ENCODE results near the gene BNIP1. TPM values are rescaled to one million over a fixed set of nuclear protein-coding genes. Genes with fewer than 3 reads are reported as not detected.

BNIP1 gene
- polyA plus RNA-seq, 3 donors = 10.2 to 12.3 (median 12.1) TPM

DNA sequence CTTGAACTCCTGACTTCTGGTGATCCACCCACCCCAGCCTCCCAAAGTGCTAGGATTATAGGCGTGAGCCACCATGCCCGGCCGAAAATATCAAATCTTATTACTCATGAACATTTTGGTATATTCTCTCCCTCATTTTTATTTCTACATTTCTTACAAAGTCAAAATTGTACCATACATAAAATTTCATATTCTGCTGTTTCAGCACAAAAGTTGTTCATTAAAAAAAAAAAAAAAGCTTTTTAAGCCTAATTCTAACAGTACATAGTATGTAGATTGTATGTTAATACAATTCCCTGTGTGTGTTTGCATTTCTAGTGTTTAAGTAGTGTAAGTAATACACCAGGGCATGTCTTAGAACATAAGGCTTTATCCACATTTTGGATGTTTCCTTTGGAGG is 14.9 kb downstream of the BNIP1 start:
- WGBS, 3 donors = 63 to 97% (median 97%) methylated on average over 3 of the region's 3 CpGs
- H3K27ac ChIP-seq (ENCODE audit: low read depth, low read length) = no peak overlapping the region

DNA sequence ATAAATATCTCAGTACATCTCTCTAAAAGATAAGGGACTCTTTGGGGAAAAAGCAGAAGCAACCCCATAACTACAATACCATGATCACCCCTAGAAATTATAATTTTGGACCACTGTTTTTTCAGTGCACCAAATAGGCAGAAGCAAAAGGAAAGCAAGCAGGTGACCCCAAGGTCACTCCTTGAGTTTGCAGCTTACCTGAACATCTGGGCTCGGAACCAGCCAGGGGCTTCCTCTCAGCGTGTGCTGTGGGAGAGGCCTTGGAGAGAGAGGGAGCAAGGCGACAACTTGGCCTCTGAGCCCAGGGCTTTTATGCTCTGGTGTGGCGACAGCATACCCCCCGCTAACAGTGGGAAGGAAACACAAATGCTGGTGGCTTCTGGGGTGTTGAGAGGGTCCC is 16.8 kb downstream of the BNIP1 start:
- H3K27ac ChIP-seq (ENCODE audit: low read depth, low read length) = no peak overlapping the region
- WGBS, 3 donors = 60 to 98% (median 94%) methylated on average over 5 of the region's 5 CpGs

DNA sequence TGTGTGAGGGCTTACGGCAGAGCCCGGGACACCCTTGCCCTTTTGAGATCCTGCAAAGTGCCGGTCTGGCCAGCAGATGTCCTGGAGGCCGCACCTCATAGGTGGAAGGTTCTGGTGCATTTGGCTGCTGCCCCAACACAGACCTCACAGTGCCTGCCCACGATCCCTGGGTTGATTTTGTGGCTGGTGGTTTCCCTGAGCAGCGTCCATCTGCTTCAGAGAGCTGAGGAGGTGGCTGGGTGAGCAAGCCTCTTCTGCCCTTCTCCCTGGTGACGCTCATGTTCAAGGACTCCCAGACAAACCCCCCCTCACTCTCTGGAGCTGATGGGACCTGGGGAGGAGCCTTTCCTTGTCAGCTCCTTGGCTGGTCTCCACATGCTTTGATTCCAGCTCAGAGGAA is 18.9 kb downstream of the BNIP1 start:
- no peak overlapping the region for H3K27ac ChIP-seq (ENCODE audit: low read depth, low read length)
- 78 to 86% (median 80%) methylated on average over 7 of the region's 7 CpGs for WGBS, 3 donors

DNA sequence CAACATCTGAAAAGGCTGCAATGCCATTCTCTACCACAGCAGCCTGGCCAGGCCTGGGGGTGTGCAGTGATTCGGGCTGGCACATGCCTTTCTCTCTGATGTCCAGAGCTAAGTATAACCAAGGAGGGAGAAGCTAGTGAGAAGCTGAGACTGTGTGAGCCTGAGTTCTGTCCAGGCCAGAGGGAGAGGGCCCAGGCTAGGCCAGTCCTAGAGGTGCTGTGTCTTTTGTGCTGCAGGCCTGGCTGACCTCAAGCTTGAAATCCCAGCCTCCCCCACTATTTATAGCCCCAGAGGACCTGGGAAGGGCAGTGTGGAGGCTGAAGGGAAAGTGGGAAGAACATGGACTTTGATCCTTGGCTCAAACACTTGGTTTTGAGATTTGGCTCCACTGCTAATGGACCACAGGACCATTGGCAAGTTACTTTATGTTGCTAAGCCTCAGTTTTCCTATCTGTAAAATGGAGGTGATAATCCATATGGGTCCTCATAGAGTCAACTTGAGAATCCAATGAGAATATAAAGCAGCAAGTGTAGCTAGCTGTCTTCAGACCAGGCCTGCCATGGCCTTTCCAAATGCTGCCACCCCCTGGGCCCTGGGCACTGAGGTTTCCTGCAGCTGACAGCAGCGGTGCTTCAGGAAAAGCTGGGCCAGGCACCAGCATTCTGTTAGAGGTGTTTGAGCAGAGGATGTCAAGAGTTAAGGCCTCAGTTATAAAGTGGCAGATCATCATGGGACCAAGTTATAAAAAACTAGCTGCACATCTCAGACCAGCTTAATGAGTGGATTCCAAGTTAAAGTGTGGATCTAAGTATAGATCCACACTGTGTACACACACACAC is 21.1 kb downstream of the BNIP1 start:
- WGBS, 3 donors = 86 to 93% (median 87%) methylated on average over 2 of the region's 2 CpGs
- no peak overlapping the region for H3K27ac ChIP-seq (ENCODE audit: low read depth, low read length)

DNA sequence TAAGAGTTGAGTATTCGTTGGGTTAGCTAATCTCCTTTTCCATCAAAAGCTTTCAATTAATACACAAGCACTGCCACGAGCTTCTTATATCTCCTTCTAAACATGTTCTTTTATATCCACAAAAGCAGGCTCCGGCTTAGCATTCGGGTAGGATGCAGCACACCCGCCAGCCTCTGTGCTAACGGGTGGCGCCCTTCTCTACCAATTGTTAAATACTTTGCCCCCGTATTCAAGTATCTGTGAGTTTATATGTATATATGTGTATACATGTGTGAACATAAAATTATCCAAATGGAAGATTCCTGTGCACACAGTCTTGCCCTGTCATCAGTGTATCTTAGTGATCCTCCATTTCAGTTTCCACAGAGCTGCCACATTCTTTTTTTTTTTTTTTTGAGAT is 27.8 kb downstream of the BNIP1 start:
- no peak overlapping the region for H3K27ac ChIP-seq (ENCODE audit: low read depth, low read length)
- 80 to 93% (median 81%) methylated on average over 8 of the region's 8 CpGs for WGBS, 3 donors

DNA sequence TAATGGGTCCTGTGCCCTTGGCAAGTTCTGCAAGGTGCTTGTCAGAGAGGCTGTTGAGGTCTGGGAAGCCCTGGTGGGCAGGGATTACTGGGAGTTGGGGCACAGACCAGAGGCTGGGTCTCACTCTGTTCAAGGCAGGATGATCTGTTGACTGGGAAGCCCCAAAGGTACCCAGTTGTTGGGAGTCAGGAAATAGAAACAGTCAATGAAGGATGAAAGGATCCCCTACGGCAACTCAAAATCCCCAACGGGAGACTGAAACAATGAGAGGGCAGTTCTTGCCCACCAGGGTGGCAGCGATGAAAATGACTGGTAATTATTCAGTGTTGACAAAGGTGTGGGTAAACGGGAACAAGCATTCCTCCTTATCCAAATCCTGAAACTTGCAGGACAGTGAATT is 31.2 kb downstream of the BNIP1 start:
- 55 to 57% (median 57%) methylated on average over 4 of the region's 4 CpGs for WGBS, 3 donors
- no peak overlapping the region for H3K27ac ChIP-seq (ENCODE audit: low read depth, low read length)

DNA sequence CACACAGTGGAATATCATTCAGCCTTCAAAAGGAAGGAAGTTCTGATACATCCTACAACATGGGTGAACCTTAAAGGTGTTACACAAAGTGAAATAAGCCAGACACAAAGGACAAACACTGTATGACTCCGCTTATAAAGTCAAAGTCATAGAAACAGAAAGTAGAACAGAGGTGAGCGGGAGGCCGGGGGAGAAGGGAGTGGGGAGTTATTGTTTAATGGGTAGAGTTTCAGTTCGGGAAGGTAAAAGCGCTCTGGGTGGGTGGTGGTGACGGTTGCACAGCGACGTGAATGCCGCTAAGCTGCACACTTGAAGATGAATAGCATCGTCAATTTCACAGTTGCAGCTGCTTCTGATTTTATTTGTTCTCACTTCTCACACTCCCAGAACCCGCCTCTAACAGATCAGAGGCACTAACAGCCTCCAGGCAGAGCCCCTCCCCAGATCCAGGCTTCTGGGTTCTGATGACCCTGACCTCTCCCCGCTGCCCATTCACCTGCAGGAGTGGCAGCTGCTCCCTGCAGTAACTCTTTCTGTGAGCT is 34.1 kb downstream of the BNIP1 start:
- H3K27ac ChIP-seq (ENCODE audit: low read depth, low read length) = no peak overlapping the region
- 72 to 90% (median 74%) methylated on average over 12 of the region's 12 CpGs for WGBS, 3 donors

DNA sequence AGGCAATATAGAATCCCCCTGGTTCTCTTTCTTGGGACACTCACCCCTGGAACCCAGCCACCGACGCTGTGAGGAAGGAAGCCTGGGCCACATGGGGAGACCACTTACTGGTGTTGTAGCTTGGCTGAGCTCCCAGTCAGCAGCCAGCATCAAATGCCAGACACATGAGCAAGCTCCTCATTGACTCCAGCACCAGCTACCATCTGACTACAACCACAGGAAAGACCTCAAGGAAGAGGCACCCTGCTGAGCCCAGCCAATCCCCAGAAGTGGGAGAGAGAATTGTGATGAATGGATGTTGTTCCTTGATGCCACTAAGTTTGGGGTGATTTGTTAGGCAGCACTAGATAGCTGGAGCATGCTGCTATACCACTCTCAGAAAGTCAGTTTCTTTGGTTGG is 36.0 kb downstream of the BNIP1 start:
- WGBS, 3 donors = 50 to 66% (median 57%) methylated on average over 2 of the region's 2 CpGs
- H3K27ac ChIP-seq (ENCODE audit: low read depth, low read length) = no peak overlapping the region

DNA sequence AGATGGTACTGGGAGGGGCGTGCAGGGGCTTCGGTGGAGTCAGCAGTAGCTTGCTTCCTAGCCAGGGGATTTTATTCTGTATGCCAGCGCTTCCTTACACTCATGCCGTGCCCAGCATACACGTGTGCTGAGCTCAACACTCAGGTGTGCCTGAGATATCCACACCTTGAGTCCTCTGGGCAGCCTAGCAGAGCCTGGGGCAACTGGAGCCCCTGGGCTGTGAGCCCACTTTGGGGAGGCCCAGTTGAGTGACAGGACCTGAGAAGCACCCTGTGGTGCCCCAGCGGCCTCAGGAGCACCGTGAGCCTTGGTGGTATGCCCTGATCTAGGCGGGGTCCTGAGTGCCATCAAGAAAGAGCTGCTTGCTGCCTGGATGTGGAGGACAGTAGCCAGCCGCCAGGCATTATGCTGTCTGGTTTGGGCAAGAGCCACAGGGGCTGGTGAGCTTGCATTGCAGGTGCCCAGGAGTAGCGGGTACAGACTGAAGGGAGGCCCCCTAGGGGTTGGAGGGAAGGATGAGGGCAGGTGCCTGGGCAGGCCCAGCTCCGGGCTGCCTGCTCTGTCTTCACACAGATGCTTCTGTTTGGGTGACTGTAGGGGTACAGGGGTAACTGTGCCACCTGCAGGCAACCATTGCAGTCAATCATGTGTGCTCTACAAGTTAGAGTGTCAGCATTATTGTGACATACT is 42.9 kb downstream of the BNIP1 start:
- 72 to 83% (median 76%) methylated on average over 11 of the region's 11 CpGs for WGBS, 3 donors
- no peak overlapping the region for H3K27ac ChIP-seq (ENCODE audit: low read depth, low read length)

DNA sequence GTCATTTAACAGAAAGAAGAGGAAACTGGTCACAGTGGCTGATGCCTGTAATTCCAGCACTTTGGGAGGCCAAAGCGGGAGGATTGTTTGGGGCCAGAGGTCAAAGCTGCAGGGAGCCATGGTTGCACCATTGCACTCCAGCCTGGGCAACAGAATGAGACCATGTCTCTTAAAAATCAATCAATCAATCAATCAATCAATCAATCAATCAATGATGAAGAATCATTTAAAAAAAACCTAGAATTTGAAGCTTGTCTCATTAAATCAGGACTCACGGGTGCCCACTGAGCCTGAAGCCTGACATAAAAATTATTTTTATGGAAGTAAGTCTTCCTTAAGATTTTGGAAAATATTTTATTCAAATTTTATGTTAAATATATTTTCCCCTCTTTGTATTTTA is 43.9 kb downstream of the BNIP1 start:
- WGBS, 3 donors = 76 to 78% (median 76%) methylated on average over 2 of the region's 2 CpGs

DNA sequence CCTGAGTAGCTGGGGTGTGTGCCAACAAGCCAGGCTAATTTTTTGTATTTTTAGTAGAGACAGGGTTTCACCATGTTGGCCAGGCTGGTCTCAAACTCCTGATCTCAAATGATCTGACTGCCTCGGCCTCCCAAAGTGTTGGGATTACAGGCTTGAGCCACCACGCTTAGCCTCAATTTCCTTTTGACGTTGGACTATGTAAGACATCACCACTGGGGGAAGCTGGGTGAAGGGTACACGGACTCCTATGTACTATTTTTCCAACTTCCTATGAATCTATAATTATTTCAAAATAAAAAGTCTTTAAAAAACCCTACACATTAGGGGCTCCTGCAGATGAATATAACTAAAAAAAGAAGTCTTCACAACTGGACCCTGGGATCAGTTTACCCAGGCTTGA is 46.7 kb downstream of the BNIP1 start:
- 81 to 88% (median 86%) methylated on average over 4 of the region's 4 CpGs for WGBS, 3 donors

More for the DNA sequence above, 43.9 kb downstream of the BNIP1 start:
- H3K27ac ChIP-seq (ENCODE audit: low read depth, low read length) = no peak overlapping the region

DNA sequence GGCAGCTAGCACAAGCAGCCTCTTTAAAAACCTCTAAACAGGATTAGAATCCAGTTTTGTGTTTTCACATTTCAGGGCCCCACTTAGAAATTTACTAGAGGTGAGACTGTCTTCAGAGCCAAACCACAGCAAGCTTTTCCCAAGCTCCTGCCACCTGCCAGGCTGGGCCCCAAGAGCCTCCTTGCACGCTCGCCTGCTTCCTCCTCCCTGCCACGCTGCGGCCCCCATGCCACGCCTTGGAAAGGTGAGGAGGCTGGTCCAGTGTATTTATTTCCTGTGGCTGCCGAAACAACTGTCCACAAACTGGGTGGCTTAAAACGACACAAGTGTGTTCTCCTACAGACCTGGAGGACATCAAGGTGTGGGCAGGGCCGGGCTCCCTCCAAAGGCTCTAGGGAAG is 47.2 kb downstream of the BNIP1 start:
- no peak overlapping the region for H3K27ac ChIP-seq (ENCODE audit: low read depth, low read length)
- 85 to 87% (median 87%) methylated on average over 8 of the region's 8 CpGs for WGBS, 3 donors

More for the DNA sequence above, 46.7 kb downstream of the BNIP1 start:
- no peak overlapping the region for H3K27ac ChIP-seq (ENCODE audit: low read depth, low read length)

DNA sequence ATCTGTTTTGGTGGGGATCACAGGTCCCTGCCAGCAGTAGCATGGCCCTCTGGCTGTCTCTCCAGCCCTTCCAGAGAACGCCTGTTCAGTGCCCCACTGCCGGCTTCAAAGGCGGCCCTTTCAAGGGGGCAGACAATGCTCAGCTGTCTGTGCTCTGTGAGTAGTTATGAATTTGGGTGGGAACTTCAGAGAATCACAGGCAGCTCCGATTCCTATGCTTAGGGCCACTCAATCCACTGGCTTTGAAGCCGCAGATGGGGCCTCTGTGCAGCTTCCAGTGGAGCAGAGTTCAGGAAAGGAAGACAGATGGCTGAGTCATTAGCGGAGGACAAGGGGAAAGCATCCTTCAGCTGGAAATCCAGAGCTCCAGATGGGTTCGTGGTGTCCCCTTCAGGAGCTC is 48.2 kb downstream of the BNIP1 start:
- 71 to 88% (median 86%) methylated on average over 7 of the region's 7 CpGs for WGBS, 3 donors

DNA sequence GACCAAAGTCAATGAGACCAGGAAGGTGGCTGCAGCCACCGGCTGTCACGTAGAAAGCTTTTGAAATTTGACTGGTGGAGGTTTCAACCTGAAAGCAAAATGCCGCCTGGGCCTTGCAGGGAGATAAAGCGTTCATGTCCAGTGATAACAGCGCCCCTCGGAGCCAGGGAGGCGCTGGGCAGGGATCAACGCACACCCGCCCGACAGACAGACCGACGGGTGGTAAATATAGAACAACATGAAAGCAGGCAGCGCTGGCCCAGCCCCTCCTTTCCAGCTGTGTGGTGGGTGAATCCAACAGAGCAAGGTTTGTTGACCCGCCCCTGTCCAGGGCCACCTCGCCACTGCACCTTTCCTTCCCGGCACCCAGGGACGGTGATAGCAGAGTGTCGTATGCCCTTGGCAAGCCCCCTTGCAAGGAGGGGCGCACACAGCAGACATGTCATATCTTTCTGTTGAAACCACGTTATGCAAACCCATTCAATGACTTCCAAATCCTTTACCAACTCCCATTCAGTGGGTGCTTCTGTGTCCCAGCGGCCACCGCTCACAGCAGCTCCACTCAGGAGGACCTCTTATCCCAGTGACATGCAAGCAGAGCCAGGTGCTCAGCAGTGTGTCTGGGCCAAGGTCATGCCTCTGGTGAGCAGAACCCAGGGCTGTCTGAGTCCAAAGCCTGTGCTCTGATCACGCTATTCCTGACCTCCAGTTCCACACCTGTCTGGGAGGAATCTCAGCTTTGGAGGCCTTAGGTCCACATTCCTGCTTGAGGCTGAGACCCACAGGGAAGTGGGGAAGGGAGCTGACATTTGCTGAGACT is 52.0 kb downstream of the BNIP1 start:
- 55 to 82% (median 77%) methylated on average over 23 of the region's 23 CpGs for WGBS, 3 donors

More for the DNA sequence above, 48.2 kb downstream of the BNIP1 start:
- no peak overlapping the region for H3K27ac ChIP-seq (ENCODE audit: low read depth, low read length)

DNA sequence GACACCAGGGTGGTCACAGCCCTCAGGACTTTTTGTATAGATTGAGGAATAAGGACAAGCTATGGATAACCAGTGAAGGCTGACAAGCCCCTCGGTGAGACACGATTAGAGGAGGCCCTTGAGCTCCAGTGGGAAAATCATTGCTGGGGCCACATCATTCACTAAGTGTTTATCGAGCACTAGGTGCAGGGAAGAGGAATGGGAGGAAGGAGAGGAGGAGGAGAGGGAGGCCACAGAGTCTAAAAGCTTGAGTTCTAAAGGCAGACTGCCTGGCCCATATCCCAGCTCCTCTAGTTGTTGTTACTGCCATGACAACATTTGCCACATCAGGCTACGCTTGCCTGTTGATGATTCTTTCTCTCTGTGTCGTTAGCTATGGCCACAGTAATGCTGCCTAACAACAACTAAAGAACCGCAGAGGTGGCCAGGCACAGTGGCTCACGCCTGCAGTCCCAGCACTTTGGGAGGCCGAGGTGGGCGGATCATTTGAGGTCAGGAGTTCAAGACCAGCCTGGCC is 53.1 kb downstream of the BNIP1 start:
- WGBS, 3 donors = 83 to 88% (median 88%) methylated on average over 9 of the region's 9 CpGs

More for the DNA sequence above, 52.0 kb downstream of the BNIP1 start:
- H3K27ac ChIP-seq (ENCODE audit: low read depth, low read length) = no peak overlapping the region

DNA sequence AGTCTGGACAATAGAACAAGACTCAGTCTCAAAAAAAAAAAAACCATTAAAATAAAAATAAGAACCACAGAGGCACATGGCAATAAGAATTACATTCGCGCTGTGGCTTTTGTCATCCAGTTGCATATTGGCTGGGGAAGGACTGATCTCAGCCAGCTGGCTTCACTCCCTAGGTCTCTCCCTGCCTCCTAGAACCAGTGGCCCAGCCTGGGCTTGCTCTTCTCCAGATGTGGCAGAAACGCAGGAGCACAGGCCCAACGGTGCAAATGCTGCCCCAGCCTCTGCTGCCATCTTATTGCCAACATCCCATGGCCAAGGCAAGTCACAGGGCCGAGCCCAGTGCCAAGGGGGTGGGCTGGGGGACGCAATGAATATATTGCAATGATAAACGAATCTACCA is 53.7 kb downstream of the BNIP1 start:
- no peak overlapping the region for H3K27ac ChIP-seq (ENCODE audit: low read depth, low read length)
- 61 to 89% (median 76%) methylated on average over 7 of the region's 7 CpGs for WGBS, 3 donors

More for the DNA sequence above, 53.1 kb downstream of the BNIP1 start:
- H3K27ac ChIP-seq (ENCODE audit: low read depth, low read length) = no peak overlapping the region

DNA sequence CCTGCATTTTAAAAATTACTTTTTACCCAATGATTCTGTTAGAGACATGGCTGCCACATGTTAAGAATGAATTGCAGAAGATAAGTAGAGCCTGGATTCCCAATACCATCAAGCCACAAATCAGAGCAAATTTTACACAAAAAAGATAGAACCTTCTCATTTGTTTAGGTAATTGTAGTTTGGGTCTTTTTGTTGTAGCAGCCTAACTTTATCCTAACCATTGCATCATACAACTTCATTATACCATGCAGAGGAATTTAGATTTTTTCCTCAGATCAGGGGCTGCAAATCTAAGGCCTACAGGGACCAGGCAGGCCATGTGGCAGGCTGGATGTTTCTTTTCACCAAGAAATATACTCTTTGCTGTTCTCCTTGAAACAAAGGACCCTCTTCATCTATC is 56.0 kb downstream of the BNIP1 start:
- H3K27ac ChIP-seq (ENCODE audit: low read depth, low read length) = no peak overlapping the region

DNA sequence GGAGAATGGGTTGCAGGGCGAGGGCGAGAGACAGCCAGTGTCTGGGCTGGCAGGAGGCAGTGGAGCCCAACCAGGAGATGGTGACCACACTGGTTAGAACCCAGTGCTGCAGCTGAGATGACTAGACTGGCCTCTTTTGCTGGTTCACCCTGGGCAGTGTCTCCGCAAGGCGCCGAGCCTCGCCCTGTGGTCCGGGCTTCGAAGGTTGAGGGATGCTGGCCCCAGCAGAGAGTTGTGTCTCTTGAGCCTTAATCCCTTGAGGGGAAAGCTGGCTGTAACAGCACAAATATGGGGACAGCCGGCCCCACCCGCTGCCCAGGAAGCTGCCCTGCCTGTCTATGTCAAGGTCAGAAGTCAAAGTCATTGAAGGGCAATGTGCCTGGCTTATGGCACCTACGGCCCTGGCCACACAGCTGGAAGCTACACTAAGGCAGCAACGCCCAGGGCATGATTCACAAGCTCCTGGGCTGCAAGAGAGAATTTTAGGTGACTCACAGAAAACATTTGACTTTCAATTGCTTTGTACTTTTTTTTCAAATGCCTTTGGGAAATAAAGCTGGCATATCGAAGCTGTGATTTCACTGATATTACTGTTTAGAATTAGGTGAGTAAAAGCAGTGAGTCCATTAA is 57.4 kb downstream of the BNIP1 start:
- no peak overlapping the region for H3K27ac ChIP-seq (ENCODE audit: low read depth, low read length)
- WGBS, 3 donors = 75 to 80% (median 80%) methylated on average over 13 of the region's 13 CpGs
